NCI-H524 treated with DMSO at 0.1 percent for 48 hours (cell line): ENCODE data around the gene CDK4.
A peak's percentile ranks its signal among the peaks of the same experiment; 100 is the strongest.

ENCODE experiments used
- DNase-seq: peaks from one replicate; lab custom pipeline; 2025; lab: John Stamatoyannopoulos, UW

CDK4 gene

DNA sequence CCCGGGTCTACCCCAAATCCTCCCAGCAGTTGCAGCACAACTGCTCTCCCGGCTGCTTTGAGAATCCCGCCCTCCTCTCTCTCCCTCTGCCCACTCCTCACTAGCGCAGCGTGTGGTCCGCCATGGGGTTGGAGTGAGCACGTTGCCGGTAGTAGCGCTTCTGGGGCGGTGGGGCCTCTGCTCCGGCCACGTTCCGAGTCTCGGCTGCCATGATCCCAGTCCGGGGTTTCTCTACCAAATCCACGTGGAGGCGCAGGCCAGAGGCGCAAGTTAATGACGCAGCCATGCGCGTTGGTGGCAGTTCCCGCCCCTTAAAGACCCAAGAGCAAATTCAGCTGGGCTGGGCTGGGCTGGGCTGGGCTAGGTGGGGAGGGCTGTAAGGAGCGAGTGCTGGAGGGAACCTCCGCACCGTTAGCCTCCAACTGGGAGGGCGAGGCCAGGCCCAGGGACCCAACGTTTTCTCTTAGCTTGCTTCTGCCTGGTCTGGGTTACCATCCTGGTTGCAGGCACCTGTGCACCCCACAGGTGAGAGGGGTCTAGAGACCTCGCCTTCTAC lies 19.8 kb upstream of the CDK4 start, which contains the start of gene METTL1:
TSS of gene METTL1 (minus strand) at position 233 of the 556 bp plus-strand sequence. CDS start at position 211, 22 bp downstream.
- DNase-seq = peak; percentile 60

DNA sequence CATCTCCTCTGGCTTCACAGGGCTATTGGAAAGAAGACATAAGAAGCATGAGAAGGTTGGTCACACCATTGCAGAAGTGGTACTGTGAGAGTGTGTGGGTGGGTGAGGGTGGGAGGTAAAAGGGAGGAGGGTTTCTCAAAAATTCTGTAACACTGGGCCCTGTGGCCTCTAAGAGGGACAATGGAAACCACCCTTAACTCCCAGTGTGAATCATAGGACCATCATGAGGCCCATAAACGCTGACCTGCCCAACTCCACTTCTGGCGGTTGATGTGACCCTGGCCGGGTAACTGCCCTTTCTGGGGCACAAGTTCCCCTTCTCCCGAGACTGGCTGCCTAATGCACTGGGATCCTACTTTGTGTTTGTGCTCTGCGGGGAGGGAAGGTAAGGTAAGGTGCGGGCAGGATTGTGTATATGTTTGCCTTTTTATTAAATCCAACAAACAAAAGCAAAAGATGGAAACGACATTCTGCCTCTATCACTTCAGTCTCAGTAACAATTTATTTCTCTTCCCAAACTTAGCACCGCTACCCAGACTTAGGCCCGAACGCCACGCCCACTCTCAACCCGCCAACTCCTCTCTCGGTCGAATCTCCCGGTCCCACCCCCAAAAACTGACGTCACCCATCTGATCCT lies 19.2 kb upstream of the CDK4 start:
- peak; percentile 42 for DNase-seq

DNA sequence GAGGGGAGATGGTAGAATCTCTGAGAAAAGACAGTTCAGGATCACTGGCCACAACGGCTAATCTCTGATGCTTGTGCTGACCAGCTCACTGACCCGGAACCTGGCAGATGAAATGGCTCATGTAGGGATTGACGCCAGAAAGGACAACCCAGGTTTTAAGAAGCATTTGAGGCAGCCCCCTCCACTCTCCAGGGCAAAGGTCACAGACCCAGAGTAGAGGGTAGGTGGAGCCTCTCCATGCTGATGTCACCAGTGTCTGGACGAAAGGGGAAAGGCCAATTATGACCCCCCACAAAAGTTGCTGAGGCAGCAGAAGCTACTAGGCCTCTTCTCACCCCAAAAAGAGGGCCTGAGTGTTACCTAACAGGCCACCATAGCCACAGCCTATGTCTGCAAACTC lies 18.6 kb upstream of the CDK4 start:
- DNase-seq = no peak

DNA sequence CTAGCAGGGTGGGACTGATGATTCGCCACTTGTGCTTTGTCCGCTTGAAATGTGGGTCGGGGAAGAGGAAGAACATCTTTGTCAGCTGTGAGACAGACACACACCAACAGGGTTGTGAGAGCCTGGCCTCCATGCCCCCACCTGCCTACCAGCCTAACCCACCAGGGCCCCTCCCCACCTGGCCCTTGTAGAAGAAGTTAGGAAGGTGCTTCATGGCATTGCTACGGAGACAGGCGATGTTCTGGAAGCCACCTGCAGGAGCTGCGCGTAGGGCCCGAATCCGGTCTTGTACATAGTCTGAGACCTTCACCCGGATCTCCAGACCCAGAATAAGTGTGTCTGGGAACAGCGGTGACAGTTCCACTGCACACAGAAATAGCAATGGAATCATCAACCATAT lies 17.5 kb upstream of the CDK4 start:
- DNase-seq = no peak

DNA sequence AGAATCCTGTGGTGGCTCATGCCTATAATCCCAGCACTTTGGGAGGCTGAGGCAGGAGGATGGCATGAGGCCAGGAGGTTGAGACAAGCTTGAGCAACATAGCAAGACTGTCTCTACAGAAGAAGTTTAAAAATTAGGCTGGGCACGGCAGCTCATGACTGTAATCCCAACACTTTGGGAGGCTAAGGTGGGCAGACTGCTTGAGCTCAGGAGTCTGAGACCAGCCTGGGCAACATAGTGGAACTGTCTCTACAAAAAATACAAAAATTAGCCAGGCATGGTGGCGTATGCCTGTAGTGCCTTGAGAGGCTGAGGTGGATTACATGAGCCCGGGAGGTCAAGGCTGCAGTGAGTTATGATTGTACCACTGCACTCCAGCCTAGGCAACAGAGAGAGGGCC lies 15.8 kb upstream of the CDK4 start:
- DNase-seq = no peak

DNA sequence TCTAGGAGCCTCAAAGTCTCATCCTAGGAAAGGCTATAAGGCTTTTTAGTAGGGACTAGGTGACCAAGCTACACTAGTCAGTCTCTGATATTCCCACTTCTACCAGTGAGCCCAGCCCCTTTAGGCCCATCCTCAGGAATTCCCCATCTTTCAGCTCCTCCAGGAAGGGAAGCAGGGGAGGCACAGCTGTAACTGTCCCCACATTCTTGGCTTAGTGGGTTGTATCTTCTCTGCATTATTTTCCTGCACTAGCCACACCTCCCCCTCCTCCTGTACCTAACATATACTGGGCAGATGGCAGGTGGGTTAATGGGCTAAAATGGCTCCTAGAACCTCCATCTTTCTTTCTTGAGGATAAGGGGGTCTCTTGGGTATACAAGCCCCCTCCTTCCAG lies 15.2 kb upstream of the CDK4 start:
- DNase-seq = no peak

DNA sequence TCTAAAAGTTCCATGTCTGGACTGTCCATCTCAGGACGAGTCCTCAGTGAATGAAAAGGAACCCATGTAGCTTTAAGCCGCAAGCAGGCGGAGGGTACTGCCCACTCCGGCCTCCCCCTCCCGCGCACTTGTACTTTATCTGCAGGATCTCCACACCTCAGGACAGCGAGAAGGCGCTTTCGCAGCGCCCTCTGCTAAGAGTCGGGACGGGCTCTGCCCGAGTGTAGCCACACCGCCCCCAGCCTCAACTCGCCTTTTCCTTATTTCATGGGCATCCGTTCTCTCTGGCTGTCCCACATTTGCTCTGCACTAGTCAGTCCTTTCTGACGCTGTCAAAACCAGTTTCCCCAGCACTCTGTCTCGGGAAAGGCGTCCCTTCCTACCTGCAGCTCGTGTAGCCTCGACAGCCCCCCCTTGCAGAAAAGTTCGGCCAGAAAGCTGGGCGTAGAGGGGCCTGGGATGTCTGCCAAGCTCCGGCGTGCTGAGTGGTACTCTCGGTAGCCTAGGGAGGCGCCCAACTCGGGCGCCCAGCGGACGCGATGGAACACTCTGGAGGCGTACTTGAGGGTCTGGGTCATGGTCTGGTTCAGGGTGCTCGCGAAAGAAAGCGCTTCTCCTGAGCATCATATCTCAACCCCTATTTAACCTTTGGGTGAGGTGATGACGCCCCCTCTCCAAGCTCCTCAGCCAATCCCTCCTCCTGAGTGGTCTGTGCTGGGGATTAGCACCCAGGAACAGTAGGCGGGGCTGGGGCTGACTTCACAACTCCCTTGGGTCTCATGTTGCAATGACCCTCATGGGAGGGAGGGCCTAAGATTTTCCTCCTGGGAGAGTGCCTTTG lies 14.6 kb upstream of the CDK4 start, which contains the start of gene CYP27B1:
TSS of gene CYP27B1 (minus strand) at position 615 of the 841 bp plus-strand sequence. CDS start at position 578, 37 bp downstream.
- no peak for DNase-seq

DNA sequence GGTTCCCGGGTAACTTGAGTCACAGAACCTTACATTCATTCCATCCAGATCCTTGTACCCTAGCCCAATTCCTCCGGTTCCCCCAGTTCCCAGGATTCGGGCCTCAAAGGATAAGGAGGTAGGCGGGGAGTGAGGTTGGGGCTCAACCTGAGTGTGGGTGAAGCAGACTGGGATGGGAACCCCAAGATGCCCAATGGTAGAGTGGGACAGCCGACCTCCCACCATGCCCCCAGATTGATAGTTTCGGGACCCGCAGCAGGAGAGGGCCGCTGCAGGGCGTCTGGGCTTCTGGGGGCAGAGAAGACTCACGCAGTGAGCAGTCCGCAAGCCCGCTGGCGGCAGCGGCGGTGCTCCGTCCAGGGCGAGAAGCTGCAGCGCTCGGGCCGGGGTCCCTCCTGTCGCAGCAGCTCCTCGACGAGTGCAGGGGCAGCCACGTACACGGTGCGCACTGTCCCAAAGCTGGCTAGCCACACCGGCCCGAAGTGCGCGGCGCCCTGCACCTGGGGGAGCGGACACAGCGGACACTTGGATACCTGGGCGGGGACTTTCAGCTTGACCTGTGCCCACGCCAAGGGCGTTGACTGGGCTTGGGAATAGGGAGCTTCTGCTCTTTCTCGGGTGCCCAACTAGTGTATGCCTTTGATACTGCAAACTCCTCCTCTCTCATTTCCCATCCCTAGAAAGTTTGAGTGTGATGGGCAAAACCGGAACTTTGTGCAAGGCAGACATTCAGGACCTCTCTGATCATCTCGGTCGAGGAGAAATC lies 13.8 kb upstream of the CDK4 start:
- DNase-seq = no peak

DNA sequence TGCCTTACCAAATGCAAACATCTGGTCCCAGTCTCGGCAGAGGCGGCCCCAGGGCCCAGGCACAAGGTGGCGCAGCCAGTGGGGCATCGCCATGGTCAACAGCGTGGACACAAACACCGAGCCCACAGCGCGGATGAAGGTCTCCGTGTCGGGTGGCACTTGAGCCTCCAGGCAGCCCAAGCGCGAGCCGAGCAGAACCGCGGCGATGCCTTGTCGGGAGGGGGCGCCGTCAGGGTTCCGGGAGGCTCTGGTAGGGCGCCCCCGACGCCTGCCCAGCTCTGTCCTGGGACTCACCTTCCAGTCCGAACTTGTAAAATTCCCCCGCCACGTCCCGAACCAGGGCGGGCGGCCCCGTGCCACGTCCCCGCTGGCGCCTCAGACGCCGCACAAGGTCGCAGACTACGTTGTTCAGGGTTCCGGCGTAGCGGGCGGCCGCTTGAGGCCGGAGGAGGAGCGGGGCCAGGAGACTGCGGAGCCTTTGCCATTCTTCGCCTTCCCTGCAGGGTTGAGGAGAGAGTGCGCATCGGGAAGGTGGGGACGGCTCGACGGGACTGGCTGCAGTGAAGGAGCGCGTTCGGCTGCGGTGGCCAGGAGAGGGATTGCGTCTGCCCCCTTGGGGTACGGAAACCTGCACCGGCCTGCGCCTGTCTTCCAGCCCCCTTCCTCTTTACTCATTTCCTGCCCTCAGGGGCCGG lies 13.0 kb upstream of the CDK4 start:
- no peak for DNase-seq

DNA sequence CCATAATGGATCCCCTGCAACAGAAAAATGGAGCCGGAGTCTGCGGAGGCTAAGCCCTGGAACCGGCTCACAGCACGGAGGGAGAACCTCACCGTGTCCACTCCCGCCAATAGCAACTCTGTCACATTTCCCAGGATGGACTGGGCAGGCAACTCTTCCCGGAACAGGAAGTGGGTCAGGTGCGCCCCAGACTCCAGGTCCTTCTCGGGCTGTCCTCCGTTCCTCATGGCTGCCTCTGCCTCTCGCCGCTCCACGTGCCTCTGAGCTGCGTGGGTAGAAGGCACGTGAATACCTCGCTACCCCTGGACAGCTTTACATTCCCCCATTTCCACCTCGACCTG lies 12.5 kb upstream of the CDK4 start:
- DNase-seq = no peak

DNA sequence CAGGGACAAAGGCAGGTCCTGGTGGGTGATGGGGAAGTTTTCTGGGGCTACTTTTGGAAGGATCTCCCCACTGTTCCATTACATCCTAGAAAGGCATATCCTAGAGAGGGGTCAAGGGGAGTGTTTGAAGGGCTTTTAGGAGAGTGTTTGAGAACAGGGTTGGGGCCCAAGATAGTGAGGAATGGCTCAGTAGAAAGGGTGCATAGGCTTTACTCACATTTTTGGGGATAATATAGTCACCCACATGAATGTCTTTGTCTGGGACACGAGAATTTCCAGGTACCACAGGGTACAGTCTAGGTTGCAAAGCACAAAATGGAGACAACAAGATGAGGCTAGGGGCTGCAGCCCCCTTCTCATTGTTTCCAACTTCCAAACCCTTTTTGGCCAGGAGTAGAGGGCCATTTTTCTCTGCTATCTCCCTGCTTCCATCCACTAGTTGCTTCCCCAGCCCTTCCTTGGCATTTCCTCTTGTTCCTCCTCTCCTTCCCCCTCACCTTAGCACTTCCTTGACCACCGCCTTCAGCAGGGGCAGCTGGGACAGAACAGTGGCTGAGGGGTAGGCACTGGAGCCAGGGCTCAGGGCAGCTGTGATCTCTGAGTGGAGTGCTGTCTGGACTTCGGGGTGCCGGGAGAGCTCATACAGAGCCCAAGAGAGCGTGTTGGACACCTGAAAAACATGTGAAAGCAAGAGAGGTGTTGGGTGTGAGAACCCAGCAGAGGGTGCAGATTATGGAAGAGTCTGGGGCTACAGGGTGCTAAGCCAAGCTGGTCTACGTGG lies 12.0 kb upstream of the CDK4 start:
- DNase-seq = no peak

DNA sequence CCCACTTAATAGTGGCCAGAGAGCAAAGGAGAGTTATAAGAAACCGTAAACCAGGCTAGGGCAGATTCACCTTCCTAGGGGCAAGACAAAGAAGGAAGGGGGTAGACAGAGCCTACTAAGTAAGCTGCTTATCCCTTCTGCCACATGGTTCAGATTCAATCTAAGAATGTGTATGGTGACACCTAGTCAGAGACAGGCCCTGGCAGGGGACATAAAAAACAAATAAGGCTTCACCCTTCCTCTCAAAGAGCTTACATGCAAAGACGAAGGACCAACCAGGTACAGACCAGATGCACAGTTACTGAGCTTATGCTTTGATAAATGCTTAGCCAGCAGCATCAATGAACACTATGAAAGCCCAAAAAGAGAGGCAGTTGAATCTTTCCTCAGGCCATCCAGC lies 10.4 kb upstream of the CDK4 start:
- DNase-seq = no peak

DNA sequence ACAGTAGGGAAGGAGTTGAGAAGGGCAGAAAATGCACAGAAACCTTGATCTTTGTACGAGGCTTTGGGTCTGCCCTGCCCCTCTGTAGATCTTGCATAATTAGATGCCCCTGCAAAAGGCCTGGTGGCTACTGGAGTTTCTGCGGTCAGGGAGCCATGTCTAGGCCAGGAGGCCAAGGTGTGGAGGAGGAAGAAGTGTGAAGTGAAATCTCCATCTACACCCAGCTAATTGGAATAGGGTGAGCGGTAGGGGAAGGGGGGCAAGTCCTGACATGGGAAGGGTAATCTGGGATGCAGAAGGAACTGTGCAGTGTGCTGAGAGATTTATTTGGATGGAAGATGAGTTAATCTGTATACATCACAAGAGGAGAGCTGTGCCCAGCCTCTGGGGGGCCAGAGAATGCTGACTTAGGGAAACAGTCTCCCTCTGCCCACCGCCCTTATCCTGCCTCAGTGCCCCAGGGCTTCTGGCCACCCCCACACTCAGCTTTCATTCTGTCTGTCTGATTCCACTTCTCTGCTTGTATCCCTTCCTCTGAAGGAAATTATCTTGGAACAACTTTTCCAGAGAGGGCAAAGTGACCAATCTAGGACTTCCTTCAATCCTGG lies 9.4 kb upstream of the CDK4 start:
- no peak for DNase-seq

DNA sequence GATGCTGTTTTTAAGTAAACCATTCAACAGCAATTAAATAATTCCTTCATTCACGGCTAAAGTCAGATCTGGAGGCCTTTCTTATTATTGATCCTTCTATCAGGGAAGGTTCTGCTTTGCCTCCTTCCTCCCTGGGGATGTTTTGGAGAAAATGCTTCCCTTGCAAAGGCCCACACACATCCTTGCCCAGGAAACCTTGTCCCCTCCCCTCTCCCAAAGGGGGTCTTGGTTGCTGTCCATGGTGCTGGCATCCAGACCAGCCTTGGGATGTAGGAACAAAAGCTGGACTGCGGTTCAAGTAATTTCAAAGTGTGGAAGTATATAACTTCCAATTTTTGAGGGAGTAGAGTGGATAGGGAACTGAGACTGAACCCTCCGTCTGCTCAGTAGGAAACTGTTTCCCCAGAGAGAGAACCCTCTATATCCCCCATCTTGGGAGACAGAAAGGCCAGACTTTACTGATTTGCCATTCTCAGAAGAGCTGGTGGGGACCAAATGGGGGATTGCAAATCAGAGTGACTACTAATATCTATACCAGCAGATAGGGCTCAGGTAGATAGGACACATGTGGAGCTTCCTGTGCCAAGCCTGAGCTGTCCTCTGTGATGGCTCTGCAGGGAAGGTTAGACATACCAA lies 8.4 kb upstream of the CDK4 start:
- no peak for DNase-seq

DNA sequence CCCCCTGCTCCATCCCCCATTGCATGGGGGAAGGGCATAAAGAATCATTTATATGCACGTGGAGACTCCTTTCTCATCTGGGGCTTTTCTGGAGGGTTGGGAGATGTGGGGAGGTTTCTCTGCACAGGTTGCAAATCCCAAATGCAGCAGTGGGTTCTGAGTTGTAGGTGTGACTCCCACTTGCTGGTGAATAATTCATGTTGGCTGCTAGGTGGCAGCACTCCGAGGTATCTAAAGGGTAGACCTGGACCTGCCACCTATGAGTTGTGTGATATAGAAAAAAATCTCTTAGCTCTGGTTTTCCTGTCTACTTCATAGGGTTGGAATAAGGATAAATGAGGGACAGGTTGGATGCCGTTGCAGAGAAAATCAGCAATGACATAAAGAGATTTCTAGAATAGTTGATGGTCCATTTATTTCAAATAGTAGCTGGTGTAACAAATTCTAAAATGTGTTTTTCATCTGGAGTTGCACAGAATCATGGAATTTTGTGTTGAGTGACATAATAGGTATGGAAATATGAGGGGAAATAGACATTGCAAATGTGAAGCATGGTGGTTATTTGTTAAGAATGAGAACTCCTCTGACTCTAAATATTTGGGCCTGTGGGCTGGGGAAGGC lies 7.4 kb upstream of the CDK4 start:
- DNase-seq = no peak

DNA sequence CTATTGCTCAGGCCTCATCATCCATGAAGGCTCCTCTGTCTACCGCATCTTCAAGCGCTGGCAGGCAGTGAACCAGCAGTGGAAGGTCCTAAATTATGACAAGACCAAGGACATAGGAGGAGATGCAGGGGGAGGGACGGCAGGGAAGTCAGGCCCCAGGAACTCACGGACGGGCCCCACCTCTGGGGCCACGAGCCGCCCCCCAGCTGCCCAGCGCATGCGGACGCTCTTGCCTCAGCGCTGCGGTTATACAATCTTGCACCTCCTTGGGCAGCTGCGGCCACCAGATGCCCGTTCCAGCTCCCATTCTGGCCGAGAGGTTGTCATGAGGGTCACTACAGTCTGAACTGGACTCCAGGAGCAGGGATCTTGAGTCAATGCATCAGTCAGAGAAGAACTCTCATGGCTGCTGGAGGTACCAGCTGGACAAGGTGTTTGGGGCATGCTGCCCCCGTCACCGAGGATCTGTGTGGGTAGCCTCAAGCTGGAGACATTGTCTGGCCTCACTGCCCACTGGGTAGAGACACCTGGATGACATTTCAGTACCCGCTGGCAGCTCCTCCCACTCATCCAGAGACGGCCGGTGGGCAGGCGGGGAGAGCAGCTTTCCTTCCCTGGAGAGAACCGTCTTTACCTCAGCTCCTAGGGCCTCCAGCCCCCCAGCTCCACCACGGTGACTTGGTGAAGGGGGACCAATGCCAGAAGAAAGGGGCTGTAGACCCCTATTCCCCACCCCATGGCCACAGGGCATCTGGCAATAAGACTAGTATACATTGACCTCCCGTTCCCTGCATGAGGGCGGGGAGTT lies 6.6 kb upstream of the CDK4 start:
- no peak for DNase-seq

DNA sequence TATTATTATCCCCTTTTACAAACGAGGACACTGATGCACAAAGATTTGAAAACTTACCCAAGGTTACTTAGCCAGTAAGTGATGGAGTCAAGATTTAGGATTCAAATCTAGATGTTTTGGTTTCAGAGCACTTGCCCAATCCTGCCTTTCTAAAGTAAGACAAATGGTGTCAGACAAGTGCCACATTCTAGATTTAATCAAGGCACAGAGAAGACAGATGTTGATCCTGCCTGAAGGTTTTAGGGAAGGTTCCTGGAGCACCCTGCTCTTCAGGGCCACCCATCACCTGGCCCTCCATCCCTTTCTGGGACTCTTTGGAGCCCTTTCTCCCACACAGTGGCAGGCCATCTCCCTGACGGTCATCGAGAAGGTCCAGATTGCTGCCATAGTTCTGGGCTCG lies 5.7 kb upstream of the CDK4 start:
- no peak for DNase-seq

DNA sequence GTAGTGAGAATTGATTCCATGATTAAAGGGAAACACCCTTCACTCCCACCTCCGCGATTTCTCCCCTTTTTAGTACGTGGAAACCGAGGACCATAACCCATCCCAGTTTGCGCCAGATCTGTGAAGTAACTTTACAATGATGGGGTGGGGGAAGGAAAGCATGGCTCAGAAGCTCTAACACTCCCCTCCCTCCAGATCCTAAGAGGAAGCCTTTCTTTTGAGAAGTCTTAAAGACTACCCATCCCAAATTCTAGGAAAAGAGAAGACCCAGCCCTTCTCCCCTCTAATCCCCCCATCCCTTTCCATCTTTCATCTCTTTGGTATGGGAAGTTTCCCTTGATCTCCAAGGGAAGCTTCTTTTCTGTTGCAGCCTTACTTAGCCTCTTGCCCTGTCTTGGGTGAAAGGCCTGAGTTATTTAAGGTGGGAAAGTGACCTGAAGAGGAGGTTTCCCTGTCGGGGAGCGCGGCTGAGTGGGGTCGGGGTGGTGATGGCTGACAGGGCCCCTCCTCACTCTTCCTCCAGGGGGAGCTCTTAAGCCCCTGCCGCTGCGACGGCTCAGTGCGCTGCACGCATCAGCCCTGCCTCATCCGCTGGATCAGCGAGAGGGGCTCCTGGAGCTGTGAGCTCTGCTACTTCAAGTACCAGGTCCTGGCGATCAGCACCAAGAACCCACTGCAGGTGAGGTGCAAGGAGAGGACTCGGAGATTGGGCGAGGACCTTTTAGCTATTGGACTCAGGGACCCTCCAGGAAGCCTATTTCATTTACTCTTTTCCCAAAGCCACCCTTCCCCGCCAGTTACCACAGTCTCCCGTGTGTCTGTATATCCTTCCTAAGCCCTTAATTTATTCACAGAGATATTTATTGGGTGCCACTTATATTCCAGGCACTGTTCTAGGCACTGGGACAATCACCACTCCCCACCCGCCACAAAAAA lies 4.6 kb upstream of the CDK4 start:
- DNase-seq = no peak
